ENCODE data around the gene RNU6-9.

- TF ChIP-seq ESRRA (CRISPR knock-in tag; IDR thresholded peaks at IDR 0.05; ENCODE audit: borderline replicate concordance): no peak
- TF ChIP-seq ELF4 (CRISPR knock-in tag; IDR thresholded peaks at IDR 0.05; ENCODE audit: low read depth): no peak
- TF ChIP-seq ZSCAN18 (CRISPR knock-in tag; IDR thresholded peaks at IDR 0.05): no peak
- no peak for TF ChIP-seq CTCF (IDR thresholded peaks at IDR 0.05)
- TF ChIP-seq MAX (CRISPR knock-in tag; IDR thresholded peaks at IDR 0.05): no peak
- TF ChIP-seq E2F5 (CRISPR knock-in tag; IDR thresholded peaks at IDR 0.05): no peak
- no peak for TF ChIP-seq NR2C2 (CRISPR knock-in tag; IDR thresholded peaks at IDR 0.05)
- TF ChIP-seq FOXJ3 (CRISPR knock-in tag; IDR thresholded peaks at IDR 0.05; ENCODE audit: borderline replicate concordance): no peak
- no peak for TF ChIP-seq ZNF232 (CRISPR knock-in tag; IDR thresholded peaks at IDR 0.05)
- no peak for TF ChIP-seq PRDM15 (CRISPR knock-in tag; IDR thresholded peaks at IDR 0.05)
- TF ChIP-seq IRF1 (CRISPR knock-in tag; IDR thresholded peaks at IDR 0.05): no peak
These were observed 47.4 kb upstream of the RNU6-9 start for GRCh38 chr19:845707-846521.

All from WTC11 (cell line).